ENCODE data around the gene RPS18. TPM values are rescaled to one million over a fixed set of nuclear protein-coding genes. Genes with fewer than 3 reads are reported as not detected.

The RPS18 gene
- total and polyA plus RNA-seq, 2 of the 13 experiments (the other 11 are each of a cell fraction or from before 2014, with no cell fraction given) = 3,896 to 5,806 TPM

- TF ChIP-seq PATZ1 (CRISPR knock-in tag; IDR thresholded peaks at IDR 0.05) (peak; percentile 87), POLR2G (IDR thresholded peaks at IDR 0.05; ENCODE audit: low read depth, low read length) (no peak), SMAD1 (CRISPR knock-in tag; IDR thresholded peaks at IDR 0.05; ENCODE audit: borderline replicate concordance, low read depth) (no peak), MED13 (CRISPR knock-in tag; IDR thresholded peaks at IDR 0.05) (no peak; the same call in 1 of the 2 replicates), ZNF550 (CRISPR knock-in tag; IDR thresholded peaks at IDR 0.05; ENCODE audit: borderline replicate concordance) (0 out of 2 replicates have a peak, but pooled peaks have one; percentile 29), ETS1 (CRISPR knock-in tag; IDR thresholded peaks at IDR 0.05) (0 out of 2 replicates have a peak, but pooled peaks have one; percentile 9), DZIP1 (CRISPR knock-in tag; IDR thresholded peaks at IDR 0.05) (0 out of 2 replicates have a peak, but pooled peaks have one; percentile 45), HMGA1 (CRISPR knock-in tag; conservative IDR thresholded peaks at IDR 0.05) (no peak), ZNF460 (CRISPR knock-in tag; IDR thresholded peaks at IDR 0.05; ENCODE audit: borderline replicate concordance) (no peak), ZNF543 (CRISPR knock-in tag; IDR thresholded peaks at IDR 0.05) (no peak), ZNF160 (CRISPR knock-in tag; IDR thresholded peaks at IDR 0.05) (0 out of 2 replicates have a peak, but pooled peaks have one; percentile 10), ZZZ3 (CRISPR knock-in tag; IDR thresholded peaks at IDR 0.05; ENCODE audit: borderline replicate concordance) (0 out of 2 replicates have a peak, but pooled peaks have one; percentile 15), DBP (CRISPR knock-in tag; IDR thresholded peaks at IDR 0.05; ENCODE audit: not compliant biosample characterization) (no peak), ZNF530 (CRISPR knock-in tag; IDR thresholded peaks at IDR 0.05; ENCODE audit: low read depth) (no peak), ZNF597 (CRISPR knock-in tag; IDR thresholded peaks at IDR 0.05) (no peak), RBFOX2 (IDR thresholded peaks at IDR 0.05; ENCODE audit: low read depth, low read length) (no peak), ZIK1 (CRISPR knock-in tag; IDR thresholded peaks at IDR 0.05; ENCODE audit: borderline replicate concordance, low read depth) (no peak), ZFP82 (CRISPR knock-in tag; IDR thresholded peaks at IDR 0.05; ENCODE audit: borderline replicate concordance) (no peak), ZNF292 (CRISPR knock-in tag; IDR thresholded peaks at IDR 0.05; ENCODE audit: borderline replicate concordance, low read depth) (no peak), NR2F2 (IDR thresholded peaks at IDR 0.05; ENCODE audit: borderline replicate concordance, low read depth) (no peak), NFRKB (IDR thresholded peaks at IDR 0.05) (no peak), ZNF703 (CRISPR knock-in tag; IDR thresholded peaks at IDR 0.05; ENCODE audit: borderline replicate concordance) (no peak)
Observed at GRCh38 chr6:33298773-33299236, 26.9 kb downstream of the RPS18 start, which contains the start of gene RGL2 (continued).

Measured in HepG2 (cell line).